ENCODE measurements around the gene NR3C2.

The NR3C2 gene
- 54.8 to 69.3 reads per million in 2 donors for total RNA-seq

DNA sequence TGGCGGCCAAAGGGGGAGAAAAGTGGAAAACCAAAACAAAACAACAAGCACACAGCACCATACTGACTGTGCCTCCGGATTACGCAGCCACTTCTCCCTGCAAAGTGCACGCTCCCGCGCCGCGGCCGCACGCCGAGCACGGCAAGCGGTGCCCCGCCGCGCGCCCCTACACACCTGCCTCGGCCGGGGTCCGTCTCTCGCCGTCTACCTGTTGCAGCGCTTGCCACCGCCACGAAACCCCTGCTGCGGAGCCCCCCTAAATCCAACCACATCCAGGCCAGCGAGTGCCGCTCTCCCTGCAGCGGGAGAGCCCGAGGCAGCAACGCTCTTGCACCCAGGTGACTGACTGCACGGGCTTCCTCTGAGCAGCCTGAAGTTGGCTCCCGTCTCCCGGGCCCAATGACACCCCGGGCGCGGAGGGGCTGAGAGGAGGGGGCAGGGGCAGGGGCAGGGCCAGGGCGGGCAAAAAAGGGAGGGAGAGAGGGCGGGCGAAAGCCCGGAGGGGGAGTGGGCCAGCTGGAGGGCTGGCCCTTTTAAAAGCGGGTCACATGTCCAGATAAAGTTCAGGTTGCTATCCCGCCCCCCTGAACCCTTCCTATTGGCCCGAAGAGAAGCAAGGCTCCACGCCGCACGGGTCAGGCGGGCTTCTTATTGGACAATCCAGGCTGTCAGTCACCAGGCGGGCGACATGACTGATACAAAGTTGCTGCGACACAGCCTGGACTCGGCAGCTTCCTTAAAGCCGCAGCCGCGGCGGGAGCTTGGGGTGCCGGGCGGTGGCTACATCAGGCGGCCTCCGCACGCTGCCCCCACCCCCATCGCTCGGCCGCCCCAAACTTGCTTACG is at the start of gene NR3C2:
Gene NR3C2 (minus strand): TSS at position 429 of the 846 bp plus-strand sequence.
- DNase-seq, result peak; percentile 94

DNA sequence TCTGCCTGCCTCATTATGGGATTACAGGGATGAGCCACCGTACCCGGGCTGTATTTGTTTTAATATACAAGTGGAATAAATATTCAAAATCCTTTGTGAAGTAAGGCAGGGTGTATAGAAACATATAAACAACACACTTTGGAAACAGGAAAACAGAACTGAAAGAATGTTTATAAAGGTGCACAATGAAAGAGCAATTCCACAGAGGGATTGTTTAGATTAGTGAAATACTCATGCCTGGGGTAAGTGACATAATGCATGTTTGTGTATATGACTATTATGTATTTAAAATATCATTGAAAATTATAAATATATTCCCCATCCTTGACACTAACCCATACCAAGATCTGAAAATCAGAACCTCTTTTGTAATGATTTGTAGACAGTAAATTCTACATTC is 45.0 kb upstream of the NR3C2 start:
- no peak for DNase-seq

DNA sequence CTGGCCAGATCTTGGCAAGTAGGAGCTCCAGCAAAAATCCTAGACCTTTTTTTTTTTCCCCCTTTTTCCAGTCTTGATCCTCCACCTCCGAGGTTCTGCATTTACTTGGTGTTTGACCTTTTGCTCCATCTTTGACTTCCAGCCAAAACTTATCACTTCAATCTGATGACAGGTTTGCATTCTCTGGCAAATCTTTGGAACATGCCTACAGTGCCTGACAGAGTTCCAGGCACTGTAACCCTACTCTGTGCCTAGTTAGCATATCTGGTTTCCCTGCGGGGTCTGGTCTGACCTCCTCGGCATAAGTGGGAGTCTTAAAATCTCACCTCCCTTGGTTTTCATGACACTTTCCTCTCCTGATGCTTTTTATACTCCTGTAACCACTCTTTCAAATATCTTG is 39.4 kb upstream of the NR3C2 start:
- no peak for DNase-seq

DNA sequence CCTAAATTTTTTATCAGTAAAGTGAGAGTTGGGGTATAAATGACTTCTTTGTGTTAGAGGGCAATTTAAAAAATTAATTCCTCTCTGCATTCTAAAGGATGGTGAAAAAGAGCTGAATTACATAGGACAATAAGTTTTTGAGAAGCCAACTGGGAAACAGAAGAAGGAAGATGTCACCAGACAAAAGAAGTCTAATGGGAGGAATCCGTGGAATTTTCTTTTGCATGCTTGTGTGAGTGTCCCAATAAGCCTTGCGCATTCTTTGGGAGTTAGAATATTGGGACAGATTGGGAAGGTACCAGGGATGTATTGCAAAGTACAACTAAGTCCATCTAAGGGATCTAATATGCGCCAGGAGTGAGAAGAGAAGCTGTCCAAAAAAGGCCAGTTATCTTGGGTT is 35.1 kb upstream of the NR3C2 start:
- no peak for DNase-seq

DNA sequence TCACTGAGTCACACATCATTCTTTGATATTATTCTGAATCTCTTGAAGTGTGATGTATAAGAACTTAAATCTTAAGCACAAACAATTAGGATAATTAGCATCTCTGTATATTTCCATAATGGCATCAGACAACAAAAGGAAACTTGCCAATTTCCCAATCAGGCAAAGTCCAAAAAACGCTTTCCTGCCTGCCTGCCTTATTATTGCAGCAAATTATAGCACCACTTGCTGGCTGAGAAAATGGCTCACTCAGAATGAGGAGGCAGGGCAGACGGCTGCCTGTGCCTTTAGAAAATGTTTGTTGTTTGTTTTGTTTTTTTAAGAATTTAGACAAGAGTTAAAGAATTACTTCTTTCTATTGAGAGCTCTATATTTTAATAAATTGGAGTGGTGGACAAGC is 27.7 kb upstream of the NR3C2 start:
- no peak for DNase-seq

DNA sequence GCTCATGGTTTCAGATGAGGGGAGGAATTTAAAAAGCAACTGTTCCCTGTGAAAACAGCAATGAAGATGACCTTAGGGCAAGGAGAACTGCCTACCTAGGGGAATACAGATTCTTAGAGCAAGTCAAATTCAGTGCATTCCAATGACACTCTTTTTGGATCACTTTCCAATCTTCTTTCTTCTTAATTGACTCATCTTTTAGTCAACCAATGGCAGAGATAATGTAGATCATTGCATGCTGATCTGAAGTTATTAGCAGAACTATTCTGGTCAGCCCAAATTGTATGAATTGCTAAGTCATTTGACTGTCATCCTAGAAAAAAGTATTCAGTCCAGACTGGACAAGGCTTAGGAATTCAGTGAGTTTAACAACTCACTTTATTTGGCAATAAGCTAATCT is 12.6 kb upstream of the NR3C2 start:
- DNase-seq, result no peak

DNA sequence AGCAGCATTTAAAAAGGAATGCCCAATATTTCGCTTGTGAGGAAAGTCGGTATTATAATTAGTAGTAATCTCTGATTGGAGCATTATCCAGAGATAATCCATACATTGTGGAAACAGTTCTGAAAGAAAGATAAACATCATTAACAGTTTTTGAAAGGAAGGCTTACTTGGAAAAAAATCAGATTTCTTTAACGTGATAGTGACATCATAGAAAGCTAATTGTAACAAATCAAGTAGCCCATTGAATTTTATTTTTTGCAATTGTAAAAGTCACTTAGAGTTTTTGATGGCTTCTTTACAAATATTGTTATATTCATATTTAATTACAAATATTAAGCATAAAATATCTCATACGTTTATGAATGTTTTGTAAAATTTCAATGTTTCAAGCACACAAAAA is 11.6 kb upstream of the NR3C2 start:
- no peak for DNase-seq

DNA sequence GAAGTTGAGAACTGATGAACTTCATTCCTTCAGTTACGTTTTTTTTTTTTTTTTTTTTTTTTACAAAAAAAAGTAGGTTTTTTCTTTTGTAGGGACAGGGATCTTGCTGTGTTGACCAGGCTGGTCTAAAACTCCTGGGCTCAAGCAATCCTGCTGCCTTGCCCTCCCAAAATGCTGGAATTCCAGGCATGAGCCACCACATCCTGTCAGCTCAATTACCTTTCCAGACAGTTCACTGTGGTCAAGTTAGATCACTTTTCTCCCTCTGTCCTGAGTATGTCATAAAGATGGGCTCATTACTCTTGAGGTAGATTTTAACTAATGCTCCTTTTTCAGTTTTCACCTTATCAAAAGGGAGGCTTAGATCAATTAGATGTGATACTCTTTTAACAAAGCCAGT is 10.8 kb upstream of the NR3C2 start:
- DNase-seq, result no peak

DNA sequence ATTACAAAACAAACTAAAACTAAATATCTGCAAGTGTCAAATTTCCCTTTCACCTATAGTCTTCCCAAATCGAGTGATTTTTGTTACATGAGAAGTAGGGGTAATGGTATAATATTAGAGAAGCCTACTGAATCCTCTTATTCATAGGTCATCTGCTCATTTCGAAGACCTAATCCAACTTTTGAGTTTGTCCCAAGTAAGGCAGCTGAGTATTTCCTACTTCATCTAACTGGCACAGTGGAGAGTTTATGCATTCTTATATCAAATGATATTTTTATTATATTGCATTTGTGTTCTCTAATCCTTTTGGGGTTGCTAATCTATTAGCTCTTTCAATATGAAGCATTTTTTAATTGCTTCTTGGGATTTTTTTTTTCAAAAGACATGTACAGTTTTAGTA is 7.7 kb upstream of the NR3C2 start:
- DNase-seq, result no peak

DNA sequence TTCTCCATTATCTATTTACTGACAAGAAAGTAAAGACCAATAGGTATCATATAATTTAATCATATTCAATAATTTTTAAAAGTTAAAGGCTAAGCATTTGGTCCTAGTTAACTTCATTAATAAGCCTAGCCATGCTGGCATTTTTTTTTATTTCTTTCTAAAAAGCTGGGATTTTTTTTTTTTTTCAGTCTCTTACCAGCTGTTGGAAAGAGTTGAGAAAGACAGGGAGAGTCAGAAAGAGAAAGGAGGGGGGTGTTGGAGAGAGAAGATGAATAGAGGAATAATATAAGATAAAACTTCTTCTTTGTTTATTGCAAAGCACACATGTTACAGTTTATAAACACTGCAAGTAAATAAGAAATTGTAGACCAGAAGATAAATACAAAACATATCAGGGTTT is 5.9 kb upstream of the NR3C2 start:
- no peak for DNase-seq

DNA sequence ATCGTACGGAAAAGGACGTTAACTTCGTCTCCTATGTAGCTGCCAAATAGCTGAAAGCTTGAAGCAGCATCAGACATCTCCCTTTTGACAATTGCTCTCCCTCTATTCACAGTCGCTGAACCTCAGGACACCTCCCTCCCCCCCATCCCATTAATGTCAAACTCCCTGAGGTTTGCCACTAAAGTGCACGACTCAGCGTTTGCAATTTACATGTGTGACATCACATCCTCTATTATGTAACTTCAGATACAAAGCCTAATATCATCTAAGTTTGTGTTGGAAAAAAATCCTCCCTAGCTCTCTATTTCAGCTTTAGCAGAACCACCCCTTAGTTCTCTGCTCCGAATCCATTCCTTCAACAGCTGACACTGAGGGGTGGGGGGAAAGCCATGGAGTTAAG is 5.5 kb upstream of the NR3C2 start:
- DNase-seq, result peak; percentile 23

DNA sequence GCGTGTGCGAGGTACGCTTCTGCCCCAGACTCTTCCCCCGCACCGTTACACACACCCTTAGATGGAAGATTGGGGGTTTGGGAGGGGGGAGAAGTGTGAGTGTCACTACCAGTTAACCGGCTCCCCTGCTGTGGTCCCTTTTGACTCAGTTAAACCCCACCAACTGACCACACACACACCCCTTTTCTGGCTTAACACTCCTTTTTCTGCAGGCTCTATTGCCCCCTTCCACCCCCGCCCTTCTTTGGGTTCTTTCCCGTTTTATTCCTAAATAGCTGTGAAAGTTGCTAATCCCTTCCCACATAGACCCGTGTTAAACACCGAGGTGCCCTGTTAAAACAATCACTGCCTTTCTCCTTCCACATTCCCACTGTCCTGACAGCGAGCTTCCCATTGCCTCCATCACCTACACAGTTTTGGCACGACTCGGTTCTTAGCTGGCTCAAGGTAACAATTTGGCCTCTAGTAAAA is 3.7 kb upstream of the NR3C2 start:
- DNase-seq, result no peak

DNA sequence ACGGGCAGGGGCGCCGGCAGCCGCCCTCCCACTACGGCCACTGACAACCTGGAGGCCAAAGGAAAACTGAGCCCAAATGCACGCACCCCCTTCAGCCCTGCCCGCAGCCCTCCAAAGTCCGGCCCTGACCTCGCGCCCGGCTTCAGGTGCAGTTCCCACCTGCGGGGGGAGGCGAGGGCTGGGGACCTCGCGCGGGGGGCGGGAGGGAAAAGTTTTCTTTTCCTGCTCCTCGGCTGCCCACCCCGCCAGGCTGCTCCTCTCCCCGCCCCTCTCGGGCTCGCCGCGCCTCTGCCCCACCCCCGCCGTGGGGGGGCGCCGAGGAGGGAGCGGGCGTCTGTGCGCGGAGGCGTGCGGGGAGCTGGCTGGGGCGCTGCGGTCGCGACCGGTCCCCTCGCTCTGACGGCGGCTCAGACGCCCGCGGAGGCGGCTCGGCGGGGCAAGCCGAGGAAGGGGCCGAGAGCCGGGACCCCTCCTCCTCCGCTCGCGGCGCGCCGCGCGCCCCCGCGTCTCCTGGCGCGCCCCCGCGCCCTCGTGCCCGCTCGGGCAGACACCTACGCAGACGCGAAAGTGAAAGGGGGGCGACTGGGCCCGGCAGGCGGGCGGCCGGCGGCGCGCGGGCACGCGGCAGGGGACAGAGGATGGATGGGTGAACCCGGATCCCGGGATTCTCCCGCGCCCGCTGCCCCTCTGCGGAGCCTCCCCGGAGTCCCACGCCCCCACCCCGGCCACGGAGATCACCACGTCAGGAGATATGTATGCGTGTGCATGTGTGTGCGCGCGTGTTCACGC is 3.1 kb upstream of the NR3C2 start:
- peak; percentile 76 for DNase-seq

DNA sequence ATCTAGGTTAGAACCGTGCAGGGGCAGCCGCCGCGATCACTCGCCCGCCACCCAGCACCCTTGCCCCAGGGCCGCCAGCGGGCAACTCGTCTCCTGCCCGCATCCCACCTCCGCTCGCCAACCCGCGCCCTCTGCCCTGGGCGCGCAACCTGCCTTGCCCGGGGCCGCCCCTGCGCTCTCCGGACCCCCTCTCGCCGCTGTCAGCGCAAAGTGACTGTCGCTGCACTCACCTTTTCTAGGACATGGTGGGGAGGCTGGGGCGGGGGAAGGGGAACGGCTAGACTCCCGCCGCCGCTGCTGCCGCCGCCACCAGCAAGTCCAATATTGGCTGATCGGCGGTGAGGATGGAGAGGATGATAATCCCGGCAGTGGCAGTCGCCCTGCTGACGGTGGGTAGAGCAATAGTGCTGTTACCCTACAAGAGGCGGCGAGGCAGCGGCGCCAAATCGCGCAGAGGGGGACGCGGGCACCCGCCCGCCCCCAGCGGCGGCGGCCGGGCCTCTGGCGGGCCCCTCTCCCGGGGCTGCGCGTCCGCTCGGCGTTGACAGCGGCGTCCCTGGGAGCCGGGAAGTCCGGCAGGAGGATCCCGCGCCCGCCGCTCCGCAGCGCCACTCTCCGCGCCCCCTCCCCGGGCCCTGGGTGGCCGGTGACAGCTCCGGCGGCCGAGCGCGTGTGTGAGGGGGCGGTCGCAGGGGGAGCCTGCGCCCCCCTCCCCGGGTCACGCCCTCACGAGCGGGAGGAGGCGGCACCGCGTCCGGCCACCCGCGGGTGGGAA is 2.3 kb upstream of the NR3C2 start:
- DNase-seq, result peak; percentile 49

DNA sequence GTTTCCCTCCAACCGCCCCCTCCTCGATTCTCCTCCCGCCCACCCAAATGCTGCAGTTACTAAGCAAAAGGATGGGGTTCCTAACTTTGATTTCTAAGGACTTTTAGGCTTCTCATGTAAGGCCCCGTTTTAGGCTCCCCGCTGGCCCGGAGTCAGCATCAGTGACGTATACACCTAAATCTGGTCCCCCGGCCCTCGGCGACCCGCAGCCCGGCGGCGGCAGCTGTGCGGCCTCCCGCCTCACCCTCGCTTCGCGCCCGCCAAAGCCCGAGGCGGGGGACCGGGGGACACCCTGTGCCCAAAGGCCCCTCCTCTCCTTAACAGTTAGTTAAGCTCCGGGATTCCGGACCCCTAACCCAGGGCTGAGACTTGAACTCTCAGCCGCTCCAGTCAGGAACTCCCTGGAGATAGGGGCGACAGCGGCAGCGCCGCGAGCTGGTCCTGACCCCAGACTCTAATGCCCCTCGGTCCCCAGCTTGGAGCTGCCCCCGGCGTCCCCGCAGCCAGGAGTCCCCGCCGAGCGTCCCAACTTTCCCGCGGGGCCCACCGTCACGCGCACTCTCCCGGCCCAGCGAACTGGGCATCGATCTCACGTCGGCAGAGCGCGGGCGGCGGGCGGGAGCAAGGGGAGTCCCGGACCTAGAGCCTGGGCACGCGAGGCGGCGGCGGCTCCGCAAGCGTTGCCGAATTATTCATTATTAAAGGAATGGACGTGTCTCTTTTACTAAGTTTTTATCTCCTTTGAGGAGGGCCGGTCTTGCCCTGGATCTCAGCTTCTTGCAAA is 1.5 kb upstream of the NR3C2 start:
- peak; percentile 34 for DNase-seq

DNA sequence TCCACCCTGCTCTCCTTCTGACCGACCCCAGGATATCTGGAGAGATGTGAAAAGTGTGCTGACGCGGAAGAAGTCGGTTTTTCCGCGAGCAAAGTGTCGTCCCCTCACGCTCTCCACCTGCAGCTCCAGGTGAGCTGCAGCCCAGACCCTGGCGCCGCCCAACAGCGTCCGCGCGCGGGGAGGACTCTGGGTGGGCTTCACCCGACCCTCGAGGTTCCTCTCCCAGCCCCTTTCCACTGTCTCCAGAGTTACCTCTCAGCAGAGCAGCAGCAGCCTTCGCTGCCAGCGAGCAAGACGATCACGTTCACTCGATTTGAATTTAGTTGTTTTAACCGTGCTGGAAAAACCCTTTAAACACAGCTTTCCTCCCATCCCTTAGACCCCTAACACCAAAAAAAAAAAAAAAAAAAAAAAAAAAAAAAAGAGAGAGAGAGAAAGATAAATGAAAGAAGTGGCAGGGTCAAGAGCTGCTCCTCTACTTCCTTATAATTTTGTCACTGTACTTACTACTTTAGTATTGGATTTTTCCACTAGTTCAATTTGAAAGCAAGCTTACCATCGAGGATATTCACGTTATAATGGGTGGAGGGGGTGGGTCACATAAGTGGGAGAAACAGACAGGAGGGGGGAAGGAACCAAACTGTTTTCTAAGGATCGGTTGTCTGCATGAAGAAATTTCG is 758 bp upstream of the NR3C2 start:
- DNase-seq, result no peak

DNA sequence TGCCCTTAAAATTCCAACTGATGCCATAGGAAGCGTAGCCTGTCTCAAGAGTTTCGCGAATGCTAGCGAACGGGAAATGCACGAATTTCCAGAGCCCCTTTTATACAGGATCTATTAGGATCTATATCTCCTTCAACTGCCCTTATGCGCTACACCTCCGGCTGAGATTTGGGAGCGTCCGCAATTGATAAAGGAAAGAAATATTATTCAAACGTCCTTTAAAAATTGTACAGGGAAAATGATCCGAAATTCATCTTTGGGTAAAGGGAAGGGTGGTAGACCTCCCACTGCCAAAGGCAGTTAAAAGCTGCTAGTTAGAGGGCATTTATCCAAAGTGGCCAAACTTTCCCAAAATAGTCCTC is 609 bp downstream of the NR3C2 start:
- DNase-seq, result no peak

DNA sequence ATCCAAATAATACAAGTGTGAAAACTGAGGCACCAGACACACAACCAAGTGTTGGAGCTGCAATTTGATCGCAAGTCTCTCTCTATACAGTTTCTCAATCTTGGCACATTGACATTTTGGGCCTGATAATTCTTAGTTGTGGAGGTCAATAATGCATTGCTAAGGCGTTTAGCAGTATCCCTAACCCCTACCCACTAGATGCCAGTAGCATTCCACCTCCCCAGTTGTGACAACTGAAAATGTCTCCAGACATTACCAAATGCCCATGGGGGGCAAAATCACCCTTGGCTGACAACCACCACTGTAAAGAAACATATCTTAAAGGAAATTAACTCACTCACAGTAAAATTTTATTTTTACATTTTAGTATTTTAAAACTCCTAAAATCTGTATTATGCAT is 4.2 kb downstream of the NR3C2 start:
- DNase-seq, result no peak

DNA sequence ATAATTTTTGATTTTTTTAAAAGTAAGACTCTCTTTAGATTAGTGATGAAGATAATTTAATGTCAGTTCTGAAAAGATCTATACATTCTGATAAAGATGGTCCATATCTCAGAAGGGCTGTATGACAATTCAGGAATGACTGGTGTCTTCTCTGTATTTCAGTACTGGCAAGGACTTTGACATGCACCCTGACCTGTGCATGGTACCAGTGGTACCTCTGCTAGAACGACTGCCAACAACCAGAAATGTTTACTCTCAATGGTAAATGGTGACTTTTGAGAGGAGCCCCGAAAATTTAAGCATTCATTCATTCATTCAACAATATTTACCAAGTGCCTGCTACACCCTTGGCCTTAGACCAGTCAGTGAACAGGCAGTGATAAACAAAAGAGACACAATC is 4.8 kb downstream of the NR3C2 start:
- DNase-seq, result no peak

DNA sequence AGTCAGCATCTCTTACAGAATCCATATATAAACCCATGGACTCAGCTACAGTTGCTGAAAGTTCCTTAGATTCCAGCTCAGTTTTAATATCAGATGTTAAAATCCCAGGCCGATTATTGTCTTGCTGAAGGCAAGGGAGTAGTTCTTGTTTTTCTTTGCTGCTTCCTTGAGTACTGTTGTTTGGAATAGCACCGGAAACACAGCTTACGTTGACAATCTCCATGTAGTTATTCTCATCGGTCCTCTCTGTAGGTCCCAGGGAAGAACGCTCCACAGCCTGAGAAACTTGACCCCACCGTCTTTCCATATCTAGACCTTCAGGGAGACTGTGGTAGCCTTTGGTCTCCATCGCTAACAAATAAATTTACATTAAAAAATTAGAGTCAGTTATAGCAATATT is 5.7 kb downstream of the NR3C2 start:
- no peak for DNase-seq

DNA sequence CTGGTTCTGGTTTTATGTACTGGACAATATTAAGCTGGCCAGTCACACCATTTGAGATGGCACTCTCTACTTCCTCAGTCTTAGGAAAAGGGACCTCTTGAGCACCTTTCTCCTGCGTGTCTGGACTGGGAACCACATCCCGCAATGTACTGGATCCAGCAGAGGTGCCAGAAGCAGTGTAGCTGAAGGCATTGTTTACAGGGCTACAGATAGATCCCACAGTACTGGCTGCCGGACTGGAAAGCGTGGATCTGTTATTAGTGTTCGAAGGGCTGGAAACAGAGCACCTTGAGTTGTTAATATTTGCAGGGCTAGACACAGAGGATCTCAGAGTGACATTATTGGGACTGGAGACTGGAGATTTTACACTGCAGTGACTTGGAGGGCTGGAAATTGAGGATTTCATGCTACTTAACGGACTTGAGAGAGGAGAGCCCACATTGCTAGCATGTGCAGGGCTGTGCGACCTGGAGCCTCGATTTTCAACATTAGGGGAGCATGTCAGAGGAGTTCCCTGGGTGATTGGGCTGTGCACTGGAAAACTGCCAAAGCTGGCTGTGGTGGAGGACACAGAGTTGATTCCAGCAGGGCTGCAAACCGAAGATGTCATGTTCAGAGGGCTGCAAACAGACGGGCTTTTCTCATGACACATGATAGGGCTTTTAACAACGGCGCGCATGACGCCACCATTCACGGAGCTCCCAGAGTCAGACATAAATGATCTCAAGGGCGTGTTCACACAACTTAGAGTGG is 6.4 kb downstream of the NR3C2 start:
- DNase-seq, result no peak

Data from T-helper 9 cell (primary cell).